ENCODE measurements around the gene FUT8. TPM values are rescaled to one million over a fixed set of nuclear protein-coding genes. Genes with fewer than 3 reads are reported as not detected.

The FUT8 gene
- total and polyA plus RNA-seq, 9 donors = 18.1 to 51.1 (median 27.4) TPM

GRCh38 chr14:65478596-65478995, 66.1 kb downstream of the FUT8 start:
- no peak overlapping the region for H3K4me3 ChIP-seq
- no peaks in the 10 kb centered on the region for H3K27me3 ChIP-seq
- no peaks in the 10 kb centered on the region for H3K9me3 ChIP-seq
- no peak for DNase-seq
- TF ChIP-seq CTCF (IDR thresholded peaks at IDR 0.05) (no peak), POLR2A (IDR thresholded peaks at IDR 0.05) (no peak), EP300 (IDR thresholded peaks at IDR 0.05) (no peak)
- H3K4me1 ChIP-seq (ENCODE audit: insufficient read depth) = no peaks in the 10 kb centered on the region
- intact Hi-C loops (cut with DNase I) = no loop called here
- 35 to 42% (median 38%) methylated on average over 1 of the region's 1 CpG for WGBS, 3 donors
- H3K36me3 ChIP-seq = no peaks in the 10 kb centered on the region
- no peak overlapping the region for H3K27ac ChIP-seq

GRCh38 chr14:65479386-65479785, 66.9 kb downstream of the FUT8 start:
- Histone ChIP-seq H3K27ac (no peak overlapping the region), H3K4me3 (no peak overlapping the region), H3K4me1 (ENCODE audit: insufficient read depth) (no peaks in the 10 kb centered on the region), H3K27me3 (no peaks in the 10 kb centered on the region), H3K36me3 (no peaks in the 10 kb centered on the region), H3K9me3 (no peaks in the 10 kb centered on the region)
- WGBS, 3 donors = 89 to 96% (median 93%) methylated on average over 2 of the region's 2 CpGs
- intact Hi-C loops (cut with DNase I) = no loop called here
- no peak for DNase-seq
- TF ChIP-seq EP300 (IDR thresholded peaks at IDR 0.05) = no peak
- no peak for TF ChIP-seq CTCF (IDR thresholded peaks at IDR 0.05)
- no peak for TF ChIP-seq POLR2A (IDR thresholded peaks at IDR 0.05)

GRCh38 chr14:65482757-65483438, 70.4 kb downstream of the FUT8 start:
- no peak for DNase-seq
- intact Hi-C loops (cut with DNase I) = no loop called here
- no peaks in the 10 kb centered on the region for H3K36me3 ChIP-seq
- H3K27ac ChIP-seq = no peak overlapping the region
- H3K4me3 ChIP-seq = no peak overlapping the region
- no peaks in the 10 kb centered on the region for H3K4me1 ChIP-seq (ENCODE audit: insufficient read depth)
- no peak for TF ChIP-seq EP300 (IDR thresholded peaks at IDR 0.05)
- TF ChIP-seq POLR2A (IDR thresholded peaks at IDR 0.05) = no peak
- no peak for TF ChIP-seq CTCF (IDR thresholded peaks at IDR 0.05)
- WGBS, 3 donors = 50 to 56% (median 56%) methylated on average over 4 of the region's 4 CpGs
- no peaks in the 10 kb centered on the region for H3K9me3 ChIP-seq
- H3K27me3 ChIP-seq = no peaks in the 10 kb centered on the region

DNA sequence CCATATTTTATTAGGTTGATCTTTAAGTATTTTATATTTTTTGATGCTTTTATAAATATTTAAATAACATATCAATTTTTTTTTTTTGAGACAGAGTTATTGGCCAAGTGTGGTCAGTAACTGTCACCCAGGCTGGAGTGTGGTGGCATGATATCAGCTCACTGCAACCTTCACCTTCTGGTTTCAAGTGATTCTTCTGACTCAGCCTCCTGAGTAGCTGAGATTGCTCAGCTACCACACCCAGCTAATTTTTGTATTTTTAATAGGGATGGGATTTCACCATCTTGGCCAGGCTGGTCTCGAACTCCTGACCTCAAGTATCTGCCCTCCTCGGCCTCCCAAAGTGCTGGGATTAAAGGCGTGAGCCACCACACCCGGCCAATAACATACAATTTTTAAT, 71.1 kb downstream of the FUT8 start:
- intact Hi-C loops (cut with DNase I) = no loop called here
- Histone ChIP-seq H3K4me3 (no peak overlapping the region), H3K9me3 (no peaks in the 10 kb centered on the region), H3K27me3 (no peaks in the 10 kb centered on the region), H3K27ac (no peak overlapping the region), H3K36me3 (no peaks in the 10 kb centered on the region), H3K4me1 (ENCODE audit: insufficient read depth) (no peaks in the 10 kb centered on the region)
- WGBS, 3 donors = 92 to 97% (median 96%) methylated on average over 4 of the region's 4 CpGs
- TF ChIP-seq POLR2A (IDR thresholded peaks at IDR 0.05) = no peak
- TF ChIP-seq EP300 (IDR thresholded peaks at IDR 0.05) = no peak
- no peak for TF ChIP-seq CTCF (IDR thresholded peaks at IDR 0.05)
- no peak for DNase-seq
